Measurements from ENCODE around the gene NKPD1. TPM values are rescaled to one million over a fixed set of nuclear protein-coding genes. Genes with fewer than 3 reads are reported as not detected.

NKPD1 gene
- total RNA-seq, 1 donor from 2014 or later, result not detected

DNA sequence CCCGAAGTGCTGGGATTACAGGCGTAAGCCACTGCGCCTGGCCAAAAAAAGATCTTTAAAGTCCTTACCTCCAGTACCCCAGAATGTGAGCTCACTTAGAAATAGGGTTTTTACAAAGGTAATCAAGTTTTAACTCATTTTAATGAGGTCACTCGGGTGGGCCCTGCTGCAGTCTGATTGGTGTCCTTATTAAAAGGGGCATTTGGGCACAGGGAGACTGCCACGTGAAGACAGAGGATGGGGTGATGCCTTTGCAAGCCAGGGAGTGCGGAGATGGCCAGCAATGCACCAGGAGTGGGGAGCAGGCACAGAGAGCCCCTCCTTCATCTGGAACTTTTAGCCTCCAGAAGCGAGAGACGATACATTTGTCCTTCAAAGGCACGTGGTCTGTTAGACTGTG lies 11.7 kb downstream of the NKPD1 start:
- H2AFZ ChIP-seq (ENCODE audit: low read depth, low read length), result no peak overlapping the region
- no peak for DNase-seq (ENCODE audit: low read depth)
- Mint-ChIP-seq H3K27me3 (ENCODE audit: low read depth, unreplicated experiment) (peaks cover 13% of the 10 kb centered on the region), H3K36me3 (ENCODE audit: low read depth, unreplicated experiment) (peaks cover 26% of the 10 kb centered on the region), H3K4me3 (ENCODE audit: unreplicated experiment) (peak overlapping the region; percentile 50), H3K4me1 (ENCODE audit: low read depth, unreplicated experiment) (peaks cover 2% of the 10 kb centered on the region), H3K27ac (ENCODE audit: unreplicated experiment) (no peak overlapping the region), H3K9me3 (ENCODE audit: unreplicated experiment) (peaks cover 7% of the 10 kb centered on the region)
- no peaks in the 10 kb centered on the region for H3K79me2 ChIP-seq (ENCODE audit: insufficient read depth, low read length)
- peaks cover 18% of the 10 kb centered on the region for H3K27me3 ChIP-seq (ENCODE audit: insufficient read depth, low read length)
- no peak overlapping the region for H3K27ac ChIP-seq (ENCODE audit: low read depth, low read length)
- H3K4me1 ChIP-seq (ENCODE audit: insufficient read depth, low read length), result peaks cover 19% of the 10 kb centered on the region
- H3K36me3 ChIP-seq (ENCODE audit: insufficient read depth, low read length), result no peaks in the 10 kb centered on the region
- no peak for FAIRE-seq
- no peak overlapping the region for H3K4me2 ChIP-seq (ENCODE audit: low read length)
- H4K20me1 ChIP-seq (ENCODE audit: insufficient read depth, low read length), result peaks cover 29% of the 10 kb centered on the region
- no peak overlapping the region for H3K4me3 ChIP-seq (ENCODE audit: insufficient read depth, low read depth, low read length)
- no peaks in the 10 kb centered on the region for H3K9me3 ChIP-seq (ENCODE audit: insufficient read depth, low read depth, low read length)
- H3K9ac ChIP-seq (ENCODE audit: low read length), result no peak overlapping the region
- no peak for TF ChIP-seq CTCF (IDR thresholded peaks at IDR 0.05; ENCODE audit: insufficient read depth, low read depth, low read length)
- no peak for TF ChIP-seq EZH2 (IDR thresholded peaks at IDR 0.05; ENCODE audit: insufficient read depth, low read length)

GRCh38 chr19:45147835-45148676 lies 12.7 kb downstream of the NKPD1 start:
- no peak for FAIRE-seq
- Mint-ChIP-seq H3K36me3 (ENCODE audit: low read depth, unreplicated experiment) (peaks cover 26% of the 10 kb centered on the region), H3K27ac (ENCODE audit: unreplicated experiment) (no peak overlapping the region), H3K27me3 (ENCODE audit: low read depth, unreplicated experiment) (peaks cover 9% of the 10 kb centered on the region), H3K4me3 (ENCODE audit: unreplicated experiment) (no peak overlapping the region), H3K4me1 (ENCODE audit: low read depth, unreplicated experiment) (peaks cover 2% of the 10 kb centered on the region), H3K9me3 (ENCODE audit: unreplicated experiment) (peaks cover 7% of the 10 kb centered on the region)
- Histone ChIP-seq H4K20me1 (ENCODE audit: insufficient read depth, low read length) (peaks cover 25% of the 10 kb centered on the region), H3K79me2 (ENCODE audit: insufficient read depth, low read length) (no peaks in the 10 kb centered on the region), H3K9me3 (ENCODE audit: insufficient read depth, low read depth, low read length) (no peaks in the 10 kb centered on the region), H3K4me2 (ENCODE audit: low read length) (no peak overlapping the region), H3K4me3 (ENCODE audit: insufficient read depth, low read depth, low read length) (no peak overlapping the region), H3K36me3 (ENCODE audit: insufficient read depth, low read length) (no peaks in the 10 kb centered on the region), H3K9ac (ENCODE audit: low read length) (no peak overlapping the region), H3K27ac (ENCODE audit: low read depth, low read length) (no peak overlapping the region), H3K27me3 (ENCODE audit: insufficient read depth, low read length) (peaks cover 15% of the 10 kb centered on the region), H2AFZ (ENCODE audit: low read depth, low read length) (no peak overlapping the region), H3K4me1 (ENCODE audit: insufficient read depth, low read length) (peaks cover 8% of the 10 kb centered on the region)
- DNase-seq (ENCODE audit: low read depth), result no peak
- TF ChIP-seq CTCF (IDR thresholded peaks at IDR 0.05; ENCODE audit: insufficient read depth, low read depth, low read length), result no peak
- TF ChIP-seq EZH2 (IDR thresholded peaks at IDR 0.05; ENCODE audit: insufficient read depth, low read length), result no peak

DNA sequence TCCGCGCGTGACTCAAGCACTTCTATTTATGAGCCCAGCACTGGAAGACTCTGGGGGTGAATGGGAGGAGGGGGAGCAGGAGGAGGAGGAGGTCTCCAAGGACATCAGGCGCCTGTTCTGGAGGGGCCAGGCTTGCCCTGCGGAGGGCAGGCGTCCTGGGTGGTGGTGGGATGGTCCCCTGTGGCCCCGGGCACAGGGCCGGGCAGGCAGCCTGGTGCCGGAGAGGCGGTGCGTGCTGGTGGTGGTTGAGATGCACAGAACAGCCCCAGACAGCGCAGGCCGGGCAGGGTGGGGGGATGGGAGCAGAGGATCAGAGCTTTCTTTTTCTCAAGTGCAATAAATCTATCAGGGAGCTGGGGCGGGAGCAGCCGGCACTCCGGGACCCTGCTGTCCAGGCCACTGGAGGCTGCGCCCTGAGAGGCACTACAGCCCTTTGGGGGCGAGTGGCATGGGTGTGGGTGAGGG lies 14.0 kb downstream of the NKPD1 start:
- H3K4me3 ChIP-seq (ENCODE audit: insufficient read depth, low read depth, low read length), result no peak overlapping the region
- DNase-seq (ENCODE audit: low read depth) (no peak), FAIRE-seq (no peak)
- H3K4me2 ChIP-seq (ENCODE audit: low read length), result no peak overlapping the region
- H3K27me3 Mint-ChIP-seq (ENCODE audit: low read depth, unreplicated experiment), result peaks cover 5% of the 10 kb centered on the region
- H3K9me3 Mint-ChIP-seq (ENCODE audit: unreplicated experiment), result peaks cover 7% of the 10 kb centered on the region
- peaks cover 5% of the 10 kb centered on the region for H3K27me3 ChIP-seq (ENCODE audit: insufficient read depth, low read length)
- H3K36me3 ChIP-seq (ENCODE audit: insufficient read depth, low read length), result peaks cover 3% of the 10 kb centered on the region
- H2AFZ ChIP-seq (ENCODE audit: low read depth, low read length), result no peak overlapping the region
- peaks cover 27% of the 10 kb centered on the region for H3K36me3 Mint-ChIP-seq (ENCODE audit: low read depth, unreplicated experiment)
- no peaks in the 10 kb centered on the region for H3K9me3 ChIP-seq (ENCODE audit: insufficient read depth, low read depth, low read length)
- no peaks in the 10 kb centered on the region for H3K4me1 ChIP-seq (ENCODE audit: insufficient read depth, low read length)
- H4K20me1 ChIP-seq (ENCODE audit: insufficient read depth, low read length), result peaks cover 29% of the 10 kb centered on the region
- no peak overlapping the region for H3K27ac Mint-ChIP-seq (ENCODE audit: unreplicated experiment)
- peaks cover 2% of the 10 kb centered on the region for H3K4me1 Mint-ChIP-seq (ENCODE audit: low read depth, unreplicated experiment)
- no peak overlapping the region for H3K27ac ChIP-seq (ENCODE audit: low read depth, low read length)
- H3K4me3 Mint-ChIP-seq (ENCODE audit: unreplicated experiment), result no peak overlapping the region
- H3K9ac ChIP-seq (ENCODE audit: low read length), result no peak overlapping the region
- TF ChIP-seq CTCF (IDR thresholded peaks at IDR 0.05; ENCODE audit: insufficient read depth, low read depth, low read length) (no peak), EZH2 (IDR thresholded peaks at IDR 0.05; ENCODE audit: insufficient read depth, low read length) (no peak)
- H3K79me2 ChIP-seq (ENCODE audit: insufficient read depth, low read length), result no peaks in the 10 kb centered on the region

Data from astrocyte (in vitro differentiated cells and primary cell).